OCI-LY3 (cell line): ENCODE data around the gene LMTK3.

Experiments used
- EZH2phosphoT487 ChIP-seq: fragments of 200-600 bp; shearing (Covaris generic); IDR thresholded peaks from 2 replicates; pipeline ENCODE4 v1.6.1; 2018; ENCODE audit warnings: antibody characterized with exemption, mixed run types, low read depth
- TF ChIP-seq, protein P1 (sequence below): fragments of 200-600, 300-600 bp; sonication (generic); IDR thresholded peaks from 2 replicates; pipeline ENCODE4 v1.5.1; 2014; ENCODE audit warnings: antibody characterized with exemption, low read length, low read depth

DNA sequence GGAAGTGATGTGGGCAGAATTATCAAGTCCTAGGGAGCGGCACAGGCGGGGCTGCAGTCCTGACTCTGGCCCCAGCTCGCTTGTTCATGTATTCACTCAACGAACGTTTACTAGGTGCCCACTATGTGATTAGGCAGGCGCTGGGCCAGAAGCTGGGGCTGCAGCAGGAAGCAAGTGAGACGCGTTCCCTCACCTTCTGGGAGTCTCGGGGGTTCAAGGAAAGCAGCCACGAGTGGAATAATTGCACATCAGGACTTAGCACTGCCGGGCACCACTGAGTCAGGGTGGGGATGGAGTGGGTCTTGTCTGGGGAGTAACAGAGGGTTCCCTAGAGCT lies 2.5 kb upstream of the LMTK3 start:
- TF ChIP-seq, protein P1, sequence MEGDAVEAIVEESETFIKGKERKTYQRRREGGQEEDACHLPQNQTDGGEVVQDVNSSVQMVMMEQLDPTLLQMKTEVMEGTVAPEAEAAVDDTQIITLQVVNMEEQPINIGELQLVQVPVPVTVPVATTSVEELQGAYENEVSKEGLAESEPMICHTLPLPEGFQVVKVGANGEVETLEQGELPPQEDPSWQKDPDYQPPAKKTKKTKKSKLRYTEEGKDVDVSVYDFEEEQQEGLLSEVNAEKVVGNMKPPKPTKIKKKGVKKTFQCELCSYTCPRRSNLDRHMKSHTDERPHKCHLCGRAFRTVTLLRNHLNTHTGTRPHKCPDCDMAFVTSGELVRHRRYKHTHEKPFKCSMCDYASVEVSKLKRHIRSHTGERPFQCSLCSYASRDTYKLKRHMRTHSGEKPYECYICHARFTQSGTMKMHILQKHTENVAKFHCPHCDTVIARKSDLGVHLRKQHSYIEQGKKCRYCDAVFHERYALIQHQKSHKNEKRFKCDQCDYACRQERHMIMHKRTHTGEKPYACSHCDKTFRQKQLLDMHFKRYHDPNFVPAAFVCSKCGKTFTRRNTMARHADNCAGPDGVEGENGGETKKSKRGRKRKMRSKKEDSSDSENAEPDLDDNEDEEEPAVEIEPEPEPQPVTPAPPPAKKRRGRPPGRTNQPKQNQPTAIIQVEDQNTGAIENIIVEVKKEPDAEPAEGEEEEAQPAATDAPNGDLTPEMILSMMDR, result no peak
- no peak for TF ChIP-seq EZH2phosphoT487
